Measurements from ENCODE around the gene MOK.
"Not testable (repeated sequence)": the region's sequence is repeated elsewhere in the genome, so short reads cannot be mapped to it uniquely, and the experiment has no call there.

Gene MOK

DNA sequence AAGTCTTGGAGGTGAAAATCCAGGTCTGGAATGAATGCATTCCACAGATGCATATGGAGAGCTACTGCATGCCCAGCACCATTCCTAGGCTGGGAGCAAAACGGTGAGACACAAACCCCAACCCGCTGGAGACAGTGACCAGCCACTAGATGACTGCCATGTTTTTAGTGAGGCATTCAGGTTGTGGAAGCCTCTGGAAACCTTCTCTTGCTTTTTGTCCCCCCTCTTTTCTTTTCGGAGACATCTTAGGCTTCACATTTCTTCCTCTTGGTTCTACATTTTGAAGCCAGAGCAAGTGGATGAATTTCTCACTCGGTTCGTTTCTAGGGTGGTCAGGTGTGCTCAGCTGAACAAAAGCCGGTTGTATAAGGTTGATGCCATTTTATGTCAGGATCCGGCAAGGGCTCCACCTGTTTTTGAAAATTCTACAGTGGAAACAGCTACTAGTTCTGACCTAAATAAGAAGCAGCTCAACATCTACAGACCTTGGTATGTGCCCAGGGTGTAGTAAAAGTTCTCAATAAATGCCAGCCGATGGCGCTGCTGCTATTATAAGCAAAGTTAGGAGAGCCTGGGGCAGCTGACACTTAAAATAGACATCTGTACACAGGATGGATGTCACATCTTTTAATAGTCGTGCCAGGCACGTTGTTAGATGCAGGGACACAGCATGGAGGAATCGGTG lies 12.7 kb upstream of the MOK start:
- H3K27me3 Mint-ChIP-seq (ENCODE audit: low read depth): no peaks in the 10 kb centered on the region
- H3K4me3 Mint-ChIP-seq: peak overlapping the region; percentile 95
- peaks cover 50% of the 10 kb centered on the region for H3K4me1 Mint-ChIP-seq (ENCODE audit: low read depth)
- peaks cover 4% of the 10 kb centered on the region for H3K36me3 Mint-ChIP-seq (ENCODE audit: low read depth)
- H3K27ac Mint-ChIP-seq: peak overlapping the region; percentile 90
- DNase-seq (ENCODE audit: low spot score): peak; percentile 37
- H3K9me3 Mint-ChIP-seq: no peaks in the 10 kb centered on the region

DNA sequence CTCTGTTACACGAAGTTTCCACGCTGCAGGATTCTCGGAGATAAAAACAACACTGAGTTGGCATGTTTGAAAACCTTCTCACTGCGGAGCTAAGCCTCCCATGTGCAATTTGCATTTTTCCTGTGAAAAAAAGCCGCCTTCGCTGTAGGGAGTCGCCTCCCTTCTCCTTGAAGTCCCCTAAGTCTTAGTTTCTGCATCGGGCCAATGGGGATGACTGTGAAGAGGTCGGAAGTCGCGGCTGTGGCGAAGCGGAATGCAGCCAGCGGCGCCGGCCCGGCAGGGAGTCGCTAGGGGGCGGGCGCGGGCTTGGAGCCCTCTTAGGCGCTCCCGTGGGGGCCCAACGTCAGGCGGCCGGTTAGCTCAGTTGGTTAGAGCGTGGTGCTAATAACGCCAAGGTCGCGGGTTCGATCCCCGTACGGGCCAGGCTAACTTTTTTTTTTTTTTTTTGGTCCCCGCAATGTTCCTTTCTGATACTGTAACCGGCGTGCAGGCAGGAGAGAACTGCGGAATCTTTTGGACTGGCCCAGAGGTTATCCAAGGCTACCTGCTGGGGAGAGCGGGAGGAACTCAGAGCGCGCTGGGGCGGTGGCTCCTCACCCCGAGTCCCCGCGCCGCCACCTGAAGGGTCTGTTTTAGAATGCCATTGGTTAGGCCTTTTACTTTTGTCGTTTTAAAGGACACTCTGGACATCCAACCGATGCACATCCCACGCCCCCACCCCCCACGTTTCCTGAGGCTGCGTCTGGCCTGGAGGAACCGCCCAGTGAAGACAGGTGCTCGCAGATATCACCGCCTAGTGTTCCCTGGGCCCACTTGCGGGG lies 12.0 kb upstream of the MOK start:
- H3K27ac Mint-ChIP-seq: peak overlapping the region; percentile 90
- DNase-seq (ENCODE audit: low spot score): peak; percentile 94
- H3K4me1 Mint-ChIP-seq (ENCODE audit: low read depth): peaks cover 50% of the 10 kb centered on the region
- H3K9me3 Mint-ChIP-seq: no peaks in the 10 kb centered on the region
- H3K36me3 Mint-ChIP-seq (ENCODE audit: low read depth): peaks cover 1% of the 10 kb centered on the region
- no peaks in the 10 kb centered on the region for H3K27me3 Mint-ChIP-seq (ENCODE audit: low read depth)
- H3K4me3 Mint-ChIP-seq: peak overlapping the region; percentile 95

DNA sequence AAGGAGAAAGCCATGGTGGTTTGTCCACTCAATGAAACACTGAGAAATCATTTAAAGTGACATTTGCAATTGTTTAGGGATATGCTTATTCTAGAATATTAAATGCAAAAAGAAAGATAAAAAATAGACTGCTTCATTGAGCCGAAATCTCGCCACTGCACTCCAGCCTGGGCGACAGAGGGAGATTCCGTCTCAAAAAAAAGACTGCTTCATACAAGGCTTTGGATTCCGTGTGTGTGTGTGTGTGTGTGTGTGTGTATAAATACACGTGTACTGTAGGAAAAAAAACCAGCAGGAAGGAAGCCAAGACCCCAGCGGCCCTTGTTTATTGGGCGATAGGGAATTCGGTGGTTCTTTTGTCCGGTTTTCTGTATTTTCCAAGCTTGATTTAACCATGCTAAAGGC lies 11.4 kb upstream of the MOK start:
- H3K27me3 Mint-ChIP-seq (ENCODE audit: low read depth): no peaks in the 10 kb centered on the region
- peak overlapping the region; percentile 95 for H3K4me3 Mint-ChIP-seq

DNA sequence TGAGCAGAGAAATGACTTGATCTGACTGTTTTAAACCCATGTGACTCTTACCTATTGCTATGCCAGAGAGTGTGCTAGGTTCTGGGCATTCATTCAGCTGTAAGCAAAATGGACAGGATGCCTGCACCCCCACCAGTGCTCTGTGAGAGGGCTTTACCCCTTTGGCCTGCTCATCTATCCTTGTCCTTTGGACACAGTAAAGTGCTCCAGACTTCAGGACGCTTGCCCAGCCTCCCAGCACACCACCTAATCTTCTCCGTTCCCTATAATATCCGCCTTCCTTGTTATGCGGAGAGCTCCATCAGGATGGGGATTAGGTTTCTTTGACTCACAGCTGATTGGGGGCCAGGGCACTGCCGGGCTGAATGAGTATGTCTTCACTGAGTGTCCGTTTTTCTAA lies 10.2 kb upstream of the MOK start:
- peak overlapping the region; percentile 94 for H3K4me3 Mint-ChIP-seq
- H3K9me3 Mint-ChIP-seq: no peaks in the 10 kb centered on the region
- peak overlapping the region; percentile 36 for H3K27ac Mint-ChIP-seq
- H3K27me3 Mint-ChIP-seq (ENCODE audit: low read depth): no peaks in the 10 kb centered on the region
- peaks cover 40% of the 10 kb centered on the region for H3K4me1 Mint-ChIP-seq (ENCODE audit: low read depth)
- H3K36me3 Mint-ChIP-seq (ENCODE audit: low read depth): no peaks in the 10 kb centered on the region
- DNase-seq (ENCODE audit: low spot score): no peak

More for the DNA sequence above, 11.4 kb upstream of the MOK start:
- Mint-ChIP-seq H3K36me3 (ENCODE audit: low read depth) (no peaks in the 10 kb centered on the region), H3K4me1 (ENCODE audit: low read depth) (peaks cover 47% of the 10 kb centered on the region), H3K9me3 (no peaks in the 10 kb centered on the region), H3K27ac (peak overlapping the region; percentile 90)
- peak; percentile 39 for DNase-seq (ENCODE audit: low spot score)

DNA sequence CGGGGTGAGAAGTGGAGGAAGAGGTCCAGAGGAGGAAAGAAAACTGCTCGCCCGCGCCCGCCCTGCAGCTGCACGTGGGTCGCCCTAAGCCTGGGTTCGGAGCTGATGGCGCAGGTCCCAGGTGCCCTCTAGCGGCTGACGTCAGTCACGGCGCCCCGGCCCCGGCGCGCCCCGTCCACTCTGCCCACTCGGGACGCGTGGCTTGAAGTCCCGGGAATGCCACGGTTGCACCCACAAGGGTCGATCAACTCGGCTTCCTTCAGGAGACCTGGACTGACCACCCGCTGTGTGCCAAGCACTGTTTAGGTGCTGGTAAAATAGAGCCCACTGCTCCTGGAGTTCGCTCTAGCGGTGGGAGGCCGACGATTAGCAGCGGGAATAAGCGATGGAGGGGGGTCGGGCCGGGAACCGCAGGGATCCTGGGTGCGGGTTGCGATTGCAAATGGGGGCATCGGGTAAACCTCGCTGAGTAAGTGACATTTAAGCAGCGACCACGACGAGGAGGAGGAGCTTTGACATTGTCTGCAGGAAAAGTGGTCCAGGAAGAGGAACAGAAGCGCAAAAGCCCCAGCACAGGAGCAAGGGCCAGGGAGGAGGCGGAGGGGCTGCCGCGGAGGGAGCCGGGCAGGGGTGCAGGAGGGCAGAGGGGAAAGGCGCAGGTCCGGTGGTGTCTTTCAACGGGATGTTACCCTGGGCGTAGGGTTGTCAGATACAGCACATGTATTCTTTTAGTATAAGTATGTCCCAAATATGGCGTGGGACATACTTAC lies 9.5 kb upstream of the MOK start:
- H3K9me3 Mint-ChIP-seq: no peaks in the 10 kb centered on the region
- peak overlapping the region; percentile 80 for H3K27ac Mint-ChIP-seq
- peak; percentile 78 for DNase-seq (ENCODE audit: low spot score)
- no peaks in the 10 kb centered on the region for H3K27me3 Mint-ChIP-seq (ENCODE audit: low read depth)
- peak overlapping the region; percentile 94 for H3K4me3 Mint-ChIP-seq
- H3K4me1 Mint-ChIP-seq (ENCODE audit: low read depth): peaks cover 39% of the 10 kb centered on the region
- no peaks in the 10 kb centered on the region for H3K36me3 Mint-ChIP-seq (ENCODE audit: low read depth)

DNA sequence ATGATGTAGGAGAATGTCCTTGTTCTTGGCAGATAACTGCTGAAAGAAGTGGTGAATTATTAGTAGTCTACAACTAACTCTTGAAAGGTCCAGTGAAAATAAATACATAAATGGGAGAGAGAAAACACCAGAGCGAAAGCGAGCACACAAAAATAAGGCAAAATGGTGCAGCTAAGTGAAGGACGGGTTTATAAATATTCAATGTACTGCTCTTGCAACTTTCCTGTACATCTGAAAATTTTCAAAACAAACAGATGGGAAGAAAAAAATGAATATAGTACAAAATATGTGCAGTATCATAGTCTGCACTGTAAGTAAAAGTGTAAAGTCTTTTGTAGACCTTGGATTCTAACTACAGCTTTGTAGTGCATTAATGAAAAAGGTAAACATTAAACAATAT lies 1.3 kb downstream of the MOK start:
- no peaks in the 10 kb centered on the region for H3K9me3 Mint-ChIP-seq
- no peak overlapping the region for H3K27ac Mint-ChIP-seq
- peak overlapping the region; percentile 46 for H3K4me3 Mint-ChIP-seq
- H3K27me3 Mint-ChIP-seq (ENCODE audit: low read depth): peaks cover 19% of the 10 kb centered on the region
- H3K4me1 Mint-ChIP-seq (ENCODE audit: low read depth): peaks cover 8% of the 10 kb centered on the region
- no peak for DNase-seq (ENCODE audit: low spot score)
- H3K36me3 Mint-ChIP-seq (ENCODE audit: low read depth): no peaks in the 10 kb centered on the region

DNA sequence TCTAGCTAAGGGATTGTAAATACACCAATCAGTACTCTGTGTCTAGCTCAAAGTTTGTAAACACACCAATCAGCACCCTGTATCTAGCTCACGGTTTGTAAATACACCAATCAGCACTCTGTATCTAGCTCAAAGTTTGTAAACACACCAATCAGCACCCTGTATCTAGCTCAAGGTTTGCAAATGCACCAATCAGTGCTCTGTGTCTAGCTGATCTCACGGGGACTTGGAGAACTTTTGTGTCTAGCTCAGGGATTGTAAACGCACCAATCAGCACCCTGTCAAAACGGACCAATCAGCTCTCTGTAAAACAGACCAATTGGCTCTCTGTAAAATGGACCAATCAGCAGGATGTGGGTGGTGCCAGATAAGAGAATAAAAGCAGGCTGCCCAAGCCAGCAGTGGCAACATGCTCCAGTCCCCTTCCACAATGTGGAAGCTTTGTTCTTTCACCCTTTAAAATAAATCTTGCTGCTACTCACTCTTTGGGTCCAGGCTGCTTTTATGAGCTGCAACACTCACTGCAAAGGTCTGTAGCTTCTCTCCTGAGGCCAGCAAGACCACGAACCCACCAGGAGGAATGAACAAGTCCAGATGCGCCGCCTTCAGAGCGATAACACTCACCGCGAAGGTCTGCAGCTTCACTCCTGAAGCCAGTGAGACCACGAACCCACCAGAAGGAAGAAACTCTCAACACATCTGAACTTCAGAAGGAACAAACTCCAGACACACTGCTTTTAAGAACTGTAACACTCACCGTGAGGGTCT lies 6.5 kb downstream of the MOK start:
- not testable (repeated sequence) for H3K4me3 Mint-ChIP-seq; H3K4me1 Mint-ChIP-seq (ENCODE audit: low read depth); H3K36me3 Mint-ChIP-seq (ENCODE audit: low read depth); H3K27ac Mint-ChIP-seq; DNase-seq (ENCODE audit: low spot score); H3K9me3 Mint-ChIP-seq
- peaks cover 15% of the 10 kb centered on the region for H3K27me3 Mint-ChIP-seq (ENCODE audit: low read depth)

DNA sequence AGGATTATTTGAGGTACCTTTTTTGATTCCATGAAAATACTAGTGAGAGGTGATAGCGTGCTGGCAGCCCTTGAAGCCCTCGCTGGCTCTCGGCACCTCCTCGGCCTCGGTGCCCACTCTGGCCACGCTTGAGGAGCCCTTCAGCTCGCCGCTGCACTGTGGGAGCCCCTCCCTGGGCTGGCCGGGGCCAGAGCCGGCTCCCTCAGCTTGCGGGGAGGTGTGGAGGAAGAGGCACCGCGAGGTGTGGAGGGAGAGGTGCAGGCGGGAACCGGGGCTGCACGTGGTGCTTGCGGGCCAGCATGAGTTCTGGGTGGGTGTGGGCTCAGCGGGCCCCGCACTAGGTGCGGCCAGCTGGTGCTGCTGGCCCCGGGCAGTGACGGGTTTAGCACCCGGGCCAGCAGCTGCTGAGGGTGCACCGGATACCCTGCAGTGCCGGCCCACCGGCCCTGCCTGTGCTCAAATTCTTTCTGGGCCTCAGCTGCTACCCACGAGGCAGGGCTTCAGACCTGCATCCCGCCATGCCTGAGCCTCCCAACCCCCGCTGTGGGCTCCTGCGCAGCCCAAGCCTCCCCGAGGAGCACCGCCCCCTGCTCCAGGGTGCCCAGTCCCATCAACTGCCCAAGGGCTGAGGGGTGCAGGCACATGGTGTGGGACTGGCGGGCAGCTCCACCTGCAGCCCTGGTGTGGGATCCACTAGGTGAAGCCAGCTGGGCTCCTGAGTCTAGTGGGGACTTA lies 7.4 kb downstream of the MOK start:
- Mint-ChIP-seq H3K27me3 (ENCODE audit: low read depth) (peaks cover 9% of the 10 kb centered on the region), H3K4me3 (no peak overlapping the region), H3K4me1 (ENCODE audit: low read depth) (no peaks in the 10 kb centered on the region), H3K9me3 (no peaks in the 10 kb centered on the region), H3K27ac (no peak overlapping the region), H3K36me3 (ENCODE audit: low read depth) (no peaks in the 10 kb centered on the region)
- DNase-seq (ENCODE audit: low spot score): no peak

DNA sequence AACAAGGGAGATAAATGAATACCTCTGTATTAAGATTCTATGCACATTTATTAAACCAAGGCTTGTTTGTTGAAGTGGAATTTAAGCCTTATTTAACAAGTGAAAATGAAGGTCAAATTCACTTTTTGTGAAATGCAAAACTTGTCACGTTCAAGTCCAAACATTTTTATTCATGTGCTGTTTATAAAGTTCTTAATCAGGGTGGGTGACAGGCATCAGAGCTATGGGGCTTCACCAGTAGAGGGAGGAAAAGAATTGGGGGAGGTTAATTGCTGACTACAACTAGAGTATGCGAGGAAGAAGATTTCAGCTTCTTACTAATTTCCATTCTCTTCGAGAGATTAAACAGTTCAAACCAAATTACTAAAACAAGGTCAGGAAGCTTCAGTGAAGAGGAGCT lies 9.7 kb downstream of the MOK start:
- no peak overlapping the region for H3K4me3 Mint-ChIP-seq
- no peaks in the 10 kb centered on the region for H3K9me3 Mint-ChIP-seq
- no peak for DNase-seq (ENCODE audit: low spot score)
- H3K4me1 Mint-ChIP-seq (ENCODE audit: low read depth): no peaks in the 10 kb centered on the region
- H3K36me3 Mint-ChIP-seq (ENCODE audit: low read depth): no peaks in the 10 kb centered on the region
- H3K27ac Mint-ChIP-seq: no peak overlapping the region
- peaks cover 6% of the 10 kb centered on the region for H3K27me3 Mint-ChIP-seq (ENCODE audit: low read depth)

DNA sequence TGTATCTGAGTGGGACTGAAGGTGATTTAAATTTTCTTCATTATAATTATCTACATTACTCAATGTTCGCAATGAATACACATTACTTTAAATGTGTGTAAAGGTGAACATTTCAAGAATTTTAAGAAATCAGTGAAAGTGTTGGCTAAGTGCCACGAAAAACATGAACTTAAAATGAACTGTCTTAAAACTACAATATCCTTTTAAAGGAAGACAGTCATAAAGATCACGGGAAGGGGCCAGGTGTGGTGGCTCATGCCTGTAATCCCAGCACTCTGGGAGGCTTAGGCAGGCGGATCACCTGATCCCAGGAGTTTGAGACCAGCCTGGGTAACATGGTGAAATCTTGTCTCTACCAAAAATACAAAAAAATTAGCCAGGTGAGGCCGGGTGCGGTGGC lies 11.2 kb downstream of the MOK start:
- no peaks in the 10 kb centered on the region for H3K9me3 Mint-ChIP-seq
- no peak for DNase-seq (ENCODE audit: low spot score)
- no peaks in the 10 kb centered on the region for H3K4me1 Mint-ChIP-seq (ENCODE audit: low read depth)
- no peak overlapping the region for H3K4me3 Mint-ChIP-seq
- no peak overlapping the region for H3K27ac Mint-ChIP-seq
- H3K27me3 Mint-ChIP-seq (ENCODE audit: low read depth): peaks cover 4% of the 10 kb centered on the region
- H3K36me3 Mint-ChIP-seq (ENCODE audit: low read depth): no peaks in the 10 kb centered on the region

DNA sequence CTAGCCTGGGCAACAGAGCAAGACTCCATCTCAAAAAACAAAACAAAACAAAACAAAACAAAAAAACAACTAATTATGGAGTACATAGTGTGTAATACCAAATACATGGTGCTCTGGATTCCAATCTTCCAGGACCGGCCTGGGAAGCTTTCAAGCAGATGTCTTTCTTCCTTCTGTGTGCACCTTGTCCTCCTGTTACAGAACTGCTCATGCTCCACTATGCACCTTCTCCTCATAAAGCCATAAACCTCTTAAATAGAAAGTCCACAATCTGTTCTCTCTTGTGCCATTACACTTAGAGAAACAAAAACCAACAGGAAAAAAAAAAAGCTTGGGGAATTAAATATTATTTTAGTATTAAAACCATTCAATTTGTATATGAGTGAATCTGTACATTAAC lies 12.5 kb downstream of the MOK start:
- no peak for DNase-seq (ENCODE audit: low spot score)
- peaks cover 3% of the 10 kb centered on the region for H3K27me3 Mint-ChIP-seq (ENCODE audit: low read depth)
- H3K27ac Mint-ChIP-seq: no peak overlapping the region
- H3K36me3 Mint-ChIP-seq (ENCODE audit: low read depth): no peaks in the 10 kb centered on the region
- H3K4me3 Mint-ChIP-seq: no peak overlapping the region
- H3K9me3 Mint-ChIP-seq: no peaks in the 10 kb centered on the region
- no peaks in the 10 kb centered on the region for H3K4me1 Mint-ChIP-seq (ENCODE audit: low read depth)

DNA sequence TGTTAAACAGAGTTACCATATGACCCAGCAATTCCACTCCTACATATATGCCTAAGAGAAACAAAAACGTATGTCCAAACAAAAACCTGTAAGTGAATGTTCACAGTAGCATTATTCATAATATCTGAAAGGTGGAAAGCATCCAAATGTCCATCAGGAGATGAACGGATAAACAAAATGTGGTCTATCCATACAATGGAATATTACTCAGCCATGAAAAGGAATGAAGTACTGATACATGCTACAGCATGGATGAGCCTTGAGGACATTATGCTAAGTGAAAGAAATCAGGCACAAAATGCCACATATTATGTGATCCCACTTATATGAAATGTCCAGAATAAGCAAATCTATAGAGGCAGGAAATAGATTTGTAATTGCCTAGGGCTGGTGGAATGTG lies 16.8 kb downstream of the MOK start:
- Mint-ChIP-seq H3K36me3 (ENCODE audit: low read depth) (no peaks in the 10 kb centered on the region), H3K27me3 (ENCODE audit: low read depth) (no peaks in the 10 kb centered on the region), H3K9me3 (no peaks in the 10 kb centered on the region), H3K4me1 (ENCODE audit: low read depth) (no peaks in the 10 kb centered on the region), H3K27ac (no peak overlapping the region), H3K4me3 (no peak overlapping the region)
- no peak for DNase-seq (ENCODE audit: low spot score)

DNA sequence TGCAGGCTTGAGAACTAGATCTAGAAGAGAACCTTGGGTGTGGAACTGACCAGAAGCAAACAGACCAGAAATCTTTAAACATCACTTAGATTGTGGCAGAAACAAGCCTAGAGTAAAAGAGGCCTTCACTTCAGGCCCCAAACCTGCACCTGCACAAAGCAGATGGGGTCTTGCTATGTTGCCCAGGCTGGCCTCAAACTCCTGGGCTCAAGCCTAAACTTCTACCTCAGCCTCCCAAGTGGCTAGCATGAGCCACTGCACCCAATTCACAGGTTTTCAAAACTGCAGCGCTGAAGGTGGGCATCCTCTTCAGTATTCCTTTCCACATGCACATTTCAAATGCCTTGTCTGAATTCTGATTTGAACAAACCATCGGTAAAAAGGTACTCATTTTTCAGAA lies 19.9 kb downstream of the MOK start:
- H3K36me3 Mint-ChIP-seq (ENCODE audit: low read depth): no peaks in the 10 kb centered on the region
- H3K27me3 Mint-ChIP-seq (ENCODE audit: low read depth): no peaks in the 10 kb centered on the region
- no peak overlapping the region for H3K27ac Mint-ChIP-seq
- H3K4me1 Mint-ChIP-seq (ENCODE audit: low read depth): no peaks in the 10 kb centered on the region
- no peak for DNase-seq (ENCODE audit: low spot score)
- no peak overlapping the region for H3K4me3 Mint-ChIP-seq
- H3K9me3 Mint-ChIP-seq: no peaks in the 10 kb centered on the region
